CD4-positive, alpha-beta T cell treated with Interleukin-6 at 100 ng/mL for 8 hours (primary cell): ENCODE measurements around the gene RFX5.
"Not testable (repeated sequence)": the region's sequence is repeated elsewhere in the genome, so short reads cannot be mapped to it uniquely, and the experiment has no call there.

Experiments
- DNase-seq: peaks from one replicate; pipeline ENCODE4 v3.0.0-alpha.2; 2020; ENCODE audit warnings: mixed read lengths, low spot score

The RFX5 gene

DNA sequence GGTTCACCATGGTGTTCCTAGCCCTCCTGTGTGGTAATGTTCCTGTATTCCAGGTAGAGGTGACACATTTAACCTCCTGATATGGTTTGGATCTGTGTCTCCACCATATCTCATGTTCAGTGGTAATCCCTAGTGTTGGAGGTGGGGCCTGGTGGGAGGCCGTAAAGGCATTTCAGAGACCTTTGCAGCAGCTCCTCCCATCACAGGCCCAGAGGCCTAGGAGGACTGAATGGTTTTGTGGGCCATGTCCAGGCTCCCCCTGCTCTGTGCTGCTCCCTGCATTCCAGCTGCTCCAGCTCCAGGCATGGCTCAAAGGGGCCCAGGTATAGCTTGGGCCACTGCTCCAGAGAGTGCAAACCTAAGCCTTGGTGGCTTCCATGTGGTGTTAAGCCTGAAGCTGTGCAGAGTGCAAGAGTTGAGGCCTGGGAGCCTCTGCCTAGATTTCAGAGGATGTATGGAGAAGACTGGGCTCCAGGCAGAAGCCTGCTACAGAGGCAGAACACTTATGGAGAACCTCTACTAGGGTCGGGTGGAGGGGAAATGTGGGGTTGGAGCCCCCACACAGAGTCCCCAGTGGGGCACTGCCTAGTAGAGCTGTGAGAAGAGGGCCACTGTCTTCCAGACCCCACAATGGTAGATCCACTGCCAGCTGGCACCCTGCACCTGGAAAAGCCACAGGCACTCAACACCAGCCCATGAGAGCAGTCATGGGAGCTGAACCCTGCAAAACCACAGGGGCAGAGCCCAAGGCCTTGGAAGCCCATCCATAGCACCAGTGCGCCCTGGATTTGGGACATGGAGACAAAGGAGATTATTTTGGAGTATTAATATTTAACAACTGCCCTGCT is 15.5 kb upstream of the RFX5 start:
- DNase-seq: no peak

DNA sequence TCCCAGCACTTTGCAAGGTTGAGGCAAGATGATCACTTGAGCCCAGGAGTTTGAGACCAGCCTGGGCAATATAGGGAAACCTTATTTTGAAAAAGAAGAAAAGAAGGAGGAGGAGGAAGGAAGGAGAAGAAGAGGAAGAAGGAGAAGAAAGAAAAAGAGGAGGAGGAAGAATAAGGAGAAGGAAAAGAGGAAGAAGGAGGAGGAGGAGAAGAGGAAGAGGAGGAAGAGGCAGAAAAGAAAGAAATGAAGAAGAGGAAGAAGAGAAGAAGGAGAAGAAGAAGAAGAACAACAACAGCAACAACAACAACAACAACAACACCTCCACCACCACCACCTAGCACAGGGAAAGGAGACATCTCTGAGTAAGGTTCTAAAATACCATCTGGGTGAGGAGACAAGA is 14.8 kb upstream of the RFX5 start:
- no peak for DNase-seq

DNA sequence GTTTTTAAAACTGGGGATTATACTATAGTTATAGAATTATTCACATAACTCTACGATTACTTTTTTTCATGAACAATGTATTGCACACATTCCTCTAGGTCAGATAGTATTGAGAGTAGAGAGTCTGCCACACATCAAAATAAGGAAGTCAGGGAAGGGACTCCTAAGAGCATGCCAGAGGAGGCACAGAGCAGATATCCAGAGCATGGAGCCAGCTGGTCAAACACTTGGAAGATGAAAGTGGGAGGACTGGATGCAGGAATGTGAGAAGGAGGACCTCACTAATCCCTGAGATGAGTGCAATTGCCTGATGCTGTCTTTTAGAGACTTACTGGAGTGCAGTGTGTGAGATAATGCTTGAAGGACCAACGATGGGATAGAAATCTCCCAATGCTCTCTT is 9.6 kb upstream of the RFX5 start:
- DNase-seq: no peak

DNA sequence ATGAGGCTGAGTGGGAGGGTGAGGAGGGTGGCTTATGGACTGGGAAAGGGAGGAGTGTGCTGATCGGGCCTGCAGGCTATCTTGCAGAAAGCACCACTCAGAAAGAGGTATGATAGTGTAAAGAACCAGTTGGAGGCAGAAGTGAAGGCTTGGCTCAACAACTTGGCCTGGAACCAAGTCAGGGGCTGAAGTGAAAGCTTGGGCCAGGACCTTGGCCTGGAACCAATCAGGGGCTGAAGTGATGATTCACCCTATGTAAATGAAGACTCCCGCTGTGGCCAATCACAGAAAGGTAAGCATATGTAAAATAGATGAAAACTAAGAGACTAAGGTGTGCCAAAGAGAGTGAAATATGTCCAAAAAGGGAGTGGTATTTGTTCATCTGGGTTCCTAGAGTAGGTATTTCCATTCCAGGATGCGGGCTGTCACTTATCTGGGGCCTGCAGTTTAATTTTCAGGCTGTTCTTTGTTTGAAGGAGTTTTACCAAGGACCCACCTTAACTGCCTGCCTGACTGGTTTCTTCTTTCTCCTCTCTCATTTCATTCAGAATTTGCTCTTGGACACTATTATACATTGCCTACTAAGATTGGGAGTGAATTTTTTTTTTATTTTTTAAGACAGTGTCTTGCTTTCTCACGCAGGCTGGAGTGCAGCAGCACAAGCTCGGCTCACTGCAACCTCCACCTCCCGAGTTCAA is 5.1 kb upstream of the RFX5 start:
- no peak for DNase-seq

DNA sequence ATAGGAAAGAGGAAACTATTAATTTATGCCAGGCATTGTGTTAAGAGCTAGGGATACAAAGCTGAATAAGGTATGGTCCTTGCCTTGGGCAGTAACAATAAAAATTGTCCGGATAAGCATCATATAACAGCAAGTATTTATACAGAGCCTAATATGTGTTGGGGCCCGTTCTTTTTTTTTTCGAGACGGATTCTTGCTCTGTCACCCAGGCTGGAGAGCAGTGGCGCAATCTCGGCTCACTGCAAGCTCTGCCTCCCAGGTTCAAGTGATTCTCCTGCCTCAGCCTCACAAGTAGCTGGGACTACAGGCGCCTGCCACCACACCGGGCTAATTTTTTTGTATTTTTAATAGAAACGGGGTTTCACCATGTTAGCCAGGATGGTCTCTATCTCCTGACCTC is 3.3 kb upstream of the RFX5 start:
- DNase-seq: not testable (repeated sequence)

DNA sequence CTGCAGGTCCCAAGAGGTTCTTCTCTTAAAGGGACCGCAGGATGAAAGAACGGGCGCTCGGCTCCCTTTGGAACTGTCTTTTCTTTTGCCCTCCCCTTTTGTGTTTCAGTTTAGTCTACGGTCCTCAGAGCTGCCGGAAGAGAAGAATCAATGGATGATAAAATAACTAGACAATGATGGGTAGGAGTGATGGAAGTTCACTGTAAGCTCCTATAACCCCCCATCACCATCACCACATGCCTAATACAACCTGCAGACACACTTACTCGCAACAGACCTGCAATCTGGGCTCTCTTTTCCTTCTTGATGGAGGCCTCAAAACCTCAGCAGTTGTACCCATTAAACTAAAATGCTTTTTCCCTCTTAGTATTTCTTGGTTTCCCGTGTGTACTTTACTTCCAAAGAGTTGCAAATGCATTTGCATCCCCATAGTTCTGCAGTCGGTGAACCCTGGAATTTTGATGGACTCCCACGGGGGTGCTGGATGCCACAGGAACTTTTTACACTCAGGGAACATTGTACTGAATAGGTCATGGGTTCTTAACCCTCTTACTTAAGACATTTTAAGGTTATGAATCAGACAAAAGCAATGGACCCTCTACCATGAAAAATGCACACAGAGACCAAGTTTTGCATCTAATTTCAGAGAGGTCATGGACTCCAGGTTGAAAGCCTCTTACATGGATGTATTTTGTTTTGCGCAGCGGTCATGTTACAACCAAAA is 633 bp upstream of the RFX5 start:
- DNase-seq: no peak

DNA sequence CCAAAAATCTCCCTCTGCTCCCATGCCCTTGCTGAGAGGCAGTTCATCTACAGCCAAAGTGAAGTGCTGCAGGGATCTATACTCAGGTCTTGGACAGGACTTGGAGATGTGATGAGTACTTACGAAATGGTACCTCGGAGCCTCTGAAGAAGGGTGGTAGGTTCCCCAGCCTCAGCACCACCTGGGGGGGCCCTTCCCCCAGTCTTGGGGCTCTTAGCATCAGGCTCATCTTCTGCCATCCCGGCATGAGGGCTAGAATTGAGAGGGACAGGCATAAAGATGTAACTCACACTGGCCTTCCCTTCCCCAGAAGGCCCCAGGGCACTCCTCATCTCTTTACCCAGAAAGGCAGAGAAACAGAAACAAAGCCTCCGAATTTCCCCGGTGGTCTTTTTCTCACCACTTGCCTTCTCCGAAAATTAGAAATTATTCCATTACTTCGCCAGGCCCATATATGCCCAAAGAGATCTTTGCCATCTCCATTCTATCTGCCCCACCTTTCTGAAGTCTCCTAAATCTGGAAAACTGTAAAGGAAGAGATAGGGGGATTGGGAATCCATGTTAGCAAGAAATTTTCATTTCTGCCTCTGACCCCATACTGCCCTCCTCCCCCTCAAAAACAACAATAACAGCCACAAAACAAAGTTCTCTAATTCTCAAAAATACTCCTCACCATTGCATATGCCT is 827 bp downstream of the RFX5 start:
- no peak for DNase-seq

DNA sequence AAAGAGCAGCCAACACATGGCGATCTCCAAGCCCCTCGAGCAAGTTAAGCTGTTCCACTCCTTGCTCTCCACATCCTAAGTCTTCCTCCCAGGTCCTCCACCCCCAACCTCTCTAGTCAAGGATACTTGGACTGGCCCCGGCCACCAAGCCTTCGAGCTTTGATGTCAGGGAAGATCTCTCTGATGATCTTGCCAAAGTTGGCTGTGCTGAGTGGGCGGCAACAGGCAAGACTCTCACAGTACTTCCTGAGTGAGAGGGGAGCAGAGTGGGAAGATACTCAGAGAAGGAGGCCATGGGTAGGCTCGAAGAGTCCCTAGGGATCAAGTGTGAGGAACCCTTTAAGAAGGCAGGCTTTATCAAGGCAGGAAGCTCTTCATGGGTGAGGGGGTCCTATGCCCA is 2.8 kb downstream of the RFX5 start:
- DNase-seq: no peak

DNA sequence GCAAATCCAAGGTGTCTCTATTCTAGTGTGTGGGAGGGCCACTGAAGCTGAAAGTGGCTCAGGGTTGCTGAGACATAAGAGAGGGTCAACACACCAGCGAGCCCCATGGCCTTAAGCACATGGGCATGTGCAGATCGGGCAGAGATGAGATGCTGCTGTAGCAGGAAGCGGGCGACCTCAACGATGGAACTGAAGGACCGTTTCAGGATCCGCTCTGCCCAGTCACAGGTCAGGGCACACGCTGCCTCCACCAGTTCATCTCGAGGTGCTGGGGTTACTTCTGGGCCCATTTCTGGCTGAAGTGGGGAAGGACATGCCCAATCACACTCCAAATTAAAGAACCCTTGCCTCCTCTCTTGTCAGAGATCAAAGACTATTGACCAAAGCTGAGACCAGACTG is 3.5 kb downstream of the RFX5 start:
- no peak for DNase-seq

DNA sequence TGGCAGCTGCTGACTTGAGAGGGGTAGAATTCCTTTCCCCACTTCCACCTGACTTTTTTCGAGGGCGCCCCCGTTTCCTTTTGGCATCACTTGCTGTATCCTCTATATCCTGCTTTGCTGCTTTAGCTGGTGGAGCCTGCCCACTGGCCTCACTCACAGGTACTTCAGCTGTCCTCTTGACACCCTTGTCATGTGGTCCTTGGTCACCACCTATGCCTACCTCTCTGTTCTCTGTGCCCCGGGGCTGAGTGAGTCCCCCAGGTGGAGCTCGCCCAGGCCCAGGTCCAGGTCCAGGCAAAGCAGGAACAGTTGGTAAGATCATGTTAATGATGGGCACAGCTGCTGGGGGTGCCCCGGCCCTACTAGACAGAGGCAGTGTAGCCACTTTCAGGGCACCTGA is 4.5 kb downstream of the RFX5 start:
- DNase-seq: no peak

DNA sequence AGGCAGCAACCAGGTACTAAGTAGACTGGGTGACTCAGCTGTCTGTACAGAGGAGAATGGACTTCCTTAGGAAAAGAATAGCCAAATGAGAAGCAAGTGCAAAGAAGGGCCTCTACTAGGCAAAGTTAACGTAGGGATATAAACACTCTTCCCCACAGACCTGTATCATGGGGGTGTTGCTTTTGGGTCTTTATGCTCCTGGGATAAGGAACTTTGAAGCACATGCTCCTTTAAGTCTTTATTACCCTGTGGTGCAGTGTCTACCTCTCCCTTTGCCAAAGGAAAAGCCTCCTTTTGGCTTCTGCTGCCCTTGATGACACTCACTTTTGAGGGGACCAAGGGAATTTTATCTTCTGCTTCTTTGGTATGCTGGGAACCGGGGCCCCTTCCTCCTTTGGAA is 5.0 kb downstream of the RFX5 start:
- DNase-seq: no peak

DNA sequence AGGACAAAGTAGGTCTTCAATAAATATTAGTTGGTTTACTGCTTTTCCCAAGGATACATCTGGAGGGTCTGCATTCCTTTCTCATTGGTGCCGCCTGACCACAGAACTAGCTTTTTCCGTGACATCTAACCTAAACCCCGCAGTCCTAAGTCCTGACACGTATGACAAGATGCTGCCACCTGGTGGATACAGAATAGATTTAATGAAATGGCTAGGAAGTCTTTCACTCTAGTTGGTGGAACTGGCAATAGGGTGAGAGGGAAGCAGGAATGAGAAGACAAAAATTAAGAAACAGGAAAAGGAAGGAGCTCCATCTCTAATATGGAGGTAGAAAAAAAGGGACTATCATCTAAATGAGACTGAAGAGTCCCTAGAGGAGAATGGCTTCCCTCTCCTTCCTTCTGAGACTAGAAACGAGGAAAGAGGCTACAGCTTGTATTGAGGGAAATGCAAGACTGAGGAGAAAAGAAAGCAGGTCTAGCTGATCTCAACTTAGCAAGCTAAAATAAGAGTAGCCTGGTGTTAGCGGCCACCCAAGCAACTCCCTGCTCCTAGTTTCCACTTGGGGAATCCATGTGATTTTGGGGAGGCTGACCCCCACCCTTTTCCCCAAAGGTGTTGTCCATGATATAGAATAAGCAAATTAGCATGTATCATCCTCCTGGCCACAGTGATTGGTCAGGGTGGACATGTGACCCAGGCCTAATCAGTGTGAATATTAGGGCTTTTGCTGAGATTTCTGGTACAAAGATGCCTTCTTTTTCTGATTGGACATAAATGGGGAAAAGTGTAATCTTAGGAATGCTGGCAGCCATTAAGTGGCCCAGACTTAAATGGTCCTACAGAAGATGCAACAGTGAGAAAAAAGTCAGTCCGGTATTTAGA is 5.9 kb downstream of the RFX5 start:
- peak; percentile 72 for DNase-seq

DNA sequence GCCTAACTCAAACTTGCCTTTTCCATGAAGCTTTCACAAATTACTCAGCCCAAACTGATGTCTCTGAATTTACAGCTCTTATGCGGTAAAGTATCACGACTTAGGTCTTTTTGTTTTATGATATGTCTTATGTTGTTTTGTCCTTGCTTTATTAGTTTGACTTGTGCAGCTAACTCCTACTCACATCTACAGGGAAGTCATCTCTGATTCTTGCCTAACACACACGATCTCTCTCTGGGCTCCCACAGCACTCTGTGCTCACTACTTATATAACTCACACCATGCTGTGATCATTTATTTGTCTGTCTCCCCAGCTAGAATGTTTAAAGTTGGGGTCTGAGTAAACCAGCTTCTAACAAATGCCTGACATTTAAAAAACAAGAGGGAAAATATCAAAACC is 10.5 kb downstream of the RFX5 start:
- no peak for DNase-seq

DNA sequence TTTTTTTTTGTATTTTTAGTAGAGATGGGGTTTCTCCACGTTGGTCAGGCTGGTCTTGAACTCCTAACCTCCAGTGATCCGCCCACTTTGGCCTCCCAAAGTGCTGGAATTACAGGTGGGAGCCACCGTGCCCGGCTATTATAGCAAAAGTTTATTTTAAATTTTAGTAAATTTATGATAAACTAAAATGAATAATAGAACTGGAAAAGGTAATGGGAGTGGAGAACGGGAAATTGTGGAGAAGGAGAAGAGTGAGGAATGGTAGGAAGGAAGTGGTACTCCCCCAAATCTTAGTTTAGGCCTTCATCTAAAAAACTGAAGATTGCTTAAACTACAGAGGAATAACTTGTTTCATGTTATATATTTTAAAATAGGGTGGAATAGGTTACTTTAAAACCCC is 12.2 kb downstream of the RFX5 start:
- DNase-seq: no peak

DNA sequence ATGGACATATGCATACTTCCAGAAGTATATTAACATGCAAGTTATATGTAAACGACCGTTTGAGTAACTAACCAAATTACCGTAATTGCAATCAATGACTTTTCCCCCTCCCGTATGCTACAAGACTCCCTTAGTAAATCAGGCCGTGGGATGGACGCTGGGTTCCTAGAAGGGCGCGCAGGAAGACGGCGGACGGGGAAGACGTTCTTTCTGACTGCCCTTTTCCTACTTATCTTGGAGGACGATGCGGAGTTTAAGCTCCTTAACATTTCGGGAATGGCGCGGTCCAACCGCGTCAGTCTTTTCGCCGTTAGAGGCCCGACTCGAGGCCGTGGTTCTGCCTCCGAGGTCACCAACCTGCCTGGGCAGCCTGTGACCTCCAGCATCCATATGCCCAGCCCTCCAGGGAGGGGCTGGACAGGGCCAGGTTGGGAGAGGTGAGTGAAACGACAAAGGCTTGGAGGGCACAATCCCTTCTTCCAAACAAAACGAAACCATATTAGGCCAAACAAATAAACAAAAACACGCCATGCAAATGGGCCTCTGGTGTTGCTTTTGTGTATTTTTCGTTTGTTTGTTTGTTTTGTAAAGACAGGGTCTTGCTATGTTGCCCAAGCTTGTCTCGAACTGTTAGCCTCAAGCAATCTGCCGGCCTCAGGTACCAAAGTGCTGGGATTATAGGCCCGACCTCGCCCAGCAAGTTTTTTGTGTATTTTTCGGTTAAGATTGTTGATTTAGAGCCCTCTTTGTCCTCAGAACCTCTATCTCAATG is 19.0 kb downstream of the RFX5 start:
- DNase-seq: no peak

DNA sequence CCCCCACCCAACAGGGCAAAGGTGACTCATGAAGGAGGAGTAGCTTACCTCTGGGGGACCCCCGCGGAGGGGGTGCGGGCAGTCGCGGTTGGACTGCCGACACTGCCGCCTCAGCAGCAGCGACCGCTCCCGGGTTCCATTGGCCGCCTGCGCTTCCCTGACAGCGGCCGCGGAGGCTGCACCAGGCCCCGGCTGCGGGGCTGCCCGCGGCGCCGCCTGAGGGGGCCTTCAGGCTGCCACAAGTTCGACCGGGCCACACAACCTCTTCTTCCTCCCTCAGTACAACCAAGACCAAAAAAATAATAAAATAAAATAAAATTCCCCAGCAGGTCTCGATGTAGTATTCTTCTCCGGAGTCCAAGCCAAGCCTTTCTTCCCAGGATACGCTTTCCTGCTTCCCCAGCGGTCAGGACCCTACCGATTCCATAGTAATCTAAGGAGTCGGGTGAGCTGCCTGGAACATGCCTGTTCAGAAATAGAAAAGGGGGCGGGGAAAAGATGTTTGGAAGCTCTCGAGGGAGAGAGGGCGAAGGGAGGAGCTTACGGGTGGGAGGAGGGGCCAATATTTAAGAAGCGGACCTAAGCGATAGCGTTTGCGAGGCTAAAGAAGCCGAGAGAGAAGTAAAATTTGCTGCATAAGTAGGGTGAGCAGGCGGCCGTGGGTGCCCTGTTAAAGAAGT is 19.7 kb downstream of the RFX5 start, which contains the start of gene PI4KB:
PI4KB (minus strand) TSS at position 194 of the 680 bp plus-strand sequence. CDS start 10,935 bp downstream, outside the sequence.
- peak; percentile 95 for DNase-seq

DNA sequence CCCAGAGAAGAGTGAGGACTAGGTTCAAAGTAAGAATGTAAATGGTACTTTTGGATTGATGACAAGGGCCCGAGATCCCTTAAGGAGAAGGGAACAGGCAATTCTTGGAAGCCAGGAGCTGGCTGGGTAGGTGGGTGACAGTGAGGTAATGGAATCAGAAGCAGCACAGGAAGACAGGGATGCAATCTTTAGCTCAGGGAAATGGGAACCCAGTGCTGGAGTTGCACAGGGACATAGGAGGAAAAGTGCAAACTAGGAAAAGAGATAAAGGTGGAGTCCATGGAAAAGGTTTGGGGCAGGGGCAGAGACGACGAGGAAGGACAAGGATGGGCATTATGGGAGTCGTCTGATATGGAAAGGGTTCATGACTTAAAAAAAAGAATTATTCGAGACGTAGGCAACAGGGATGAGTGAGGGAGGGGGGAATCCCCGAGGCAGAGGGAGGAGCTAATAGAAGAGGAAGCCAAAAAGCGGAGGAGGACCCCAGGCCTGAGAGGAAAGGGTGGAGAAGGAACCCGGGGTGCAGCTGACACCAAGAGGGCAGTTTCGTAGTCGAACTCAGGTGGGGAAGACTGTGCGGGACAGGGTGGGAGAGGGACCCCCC is 20.3 kb downstream of the RFX5 start:
- DNase-seq: peak; percentile 47

DNA sequence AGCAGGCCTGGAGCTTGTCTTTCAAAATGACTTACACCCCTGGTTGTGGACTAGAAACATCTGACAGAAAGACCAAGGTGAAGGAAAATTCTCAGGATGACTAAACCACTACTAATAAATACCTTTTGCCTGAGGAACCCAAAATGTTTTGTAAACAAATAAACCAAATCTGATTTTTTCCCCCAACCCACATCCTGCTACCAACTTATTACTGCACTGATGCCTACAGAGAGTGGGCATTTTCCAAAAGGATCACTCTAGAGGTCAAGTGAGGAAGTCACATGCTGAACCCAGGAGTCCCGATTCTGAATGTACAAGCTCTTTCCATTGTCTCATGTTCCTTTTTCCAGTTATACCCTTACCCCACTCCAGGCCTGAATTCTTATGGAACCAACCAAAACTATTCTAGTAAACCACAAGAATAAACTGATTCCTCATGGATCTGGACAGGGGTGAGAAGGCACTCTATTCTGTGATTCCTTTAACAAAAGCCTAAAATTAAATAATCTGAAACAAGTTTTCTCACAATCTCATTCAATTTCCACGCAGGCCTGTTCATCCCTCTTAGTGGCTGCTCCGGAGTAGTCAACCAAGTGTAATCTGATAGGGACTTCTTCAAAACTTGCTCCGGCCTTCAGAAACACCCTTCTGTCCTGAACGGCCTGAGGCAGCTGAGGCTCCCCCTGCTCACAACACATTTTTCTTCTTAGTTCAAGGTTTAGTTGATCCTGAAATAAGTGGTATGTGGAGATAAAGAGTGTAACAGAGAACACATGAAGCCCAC is 21.2 kb downstream of the RFX5 start:
- no peak for DNase-seq

DNA sequence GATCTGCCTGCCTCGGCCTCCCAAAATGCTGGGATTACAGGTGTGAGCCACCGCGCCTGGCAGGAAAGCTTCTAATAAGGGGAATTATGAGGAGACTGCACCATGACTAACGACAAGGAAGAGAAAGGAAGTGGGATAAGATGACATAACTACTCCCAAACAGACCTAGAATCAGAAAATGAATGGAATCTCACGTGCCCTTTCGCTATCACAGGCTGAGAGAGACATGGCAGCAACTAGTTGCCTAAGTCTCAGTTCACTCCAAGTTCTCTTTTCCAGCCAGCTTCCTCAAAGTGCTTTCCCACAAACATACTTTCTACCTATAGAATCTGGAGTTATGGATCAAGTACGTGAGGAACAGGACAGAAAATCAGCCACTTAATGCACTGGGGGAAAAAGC is 21.8 kb downstream of the RFX5 start:
- no peak for DNase-seq
